ENCODE results near the gene PROB1.
"Not testable (repeated sequence)": the region's sequence is repeated elsewhere in the genome, so short reads cannot be mapped to it uniquely, and the experiment has no call there.

The PROB1 gene

GRCh38 chr5:139378101-139378825 is 16.6 kb downstream of the PROB1 start:
- no peak for DNase-seq

- no peak for DNase-seq
These were observed 17.7 kb downstream of the PROB1 start for GRCh38 chr5:139377226-139377625.

GRCh38 chr5:139376364-139376763 is 18.5 kb downstream of the PROB1 start:
- DNase-seq, result no peak

- DNase-seq, result no peak
These were observed 20.0 kb downstream of the PROB1 start for GRCh38 chr5:139374909-139375308.

DNA sequence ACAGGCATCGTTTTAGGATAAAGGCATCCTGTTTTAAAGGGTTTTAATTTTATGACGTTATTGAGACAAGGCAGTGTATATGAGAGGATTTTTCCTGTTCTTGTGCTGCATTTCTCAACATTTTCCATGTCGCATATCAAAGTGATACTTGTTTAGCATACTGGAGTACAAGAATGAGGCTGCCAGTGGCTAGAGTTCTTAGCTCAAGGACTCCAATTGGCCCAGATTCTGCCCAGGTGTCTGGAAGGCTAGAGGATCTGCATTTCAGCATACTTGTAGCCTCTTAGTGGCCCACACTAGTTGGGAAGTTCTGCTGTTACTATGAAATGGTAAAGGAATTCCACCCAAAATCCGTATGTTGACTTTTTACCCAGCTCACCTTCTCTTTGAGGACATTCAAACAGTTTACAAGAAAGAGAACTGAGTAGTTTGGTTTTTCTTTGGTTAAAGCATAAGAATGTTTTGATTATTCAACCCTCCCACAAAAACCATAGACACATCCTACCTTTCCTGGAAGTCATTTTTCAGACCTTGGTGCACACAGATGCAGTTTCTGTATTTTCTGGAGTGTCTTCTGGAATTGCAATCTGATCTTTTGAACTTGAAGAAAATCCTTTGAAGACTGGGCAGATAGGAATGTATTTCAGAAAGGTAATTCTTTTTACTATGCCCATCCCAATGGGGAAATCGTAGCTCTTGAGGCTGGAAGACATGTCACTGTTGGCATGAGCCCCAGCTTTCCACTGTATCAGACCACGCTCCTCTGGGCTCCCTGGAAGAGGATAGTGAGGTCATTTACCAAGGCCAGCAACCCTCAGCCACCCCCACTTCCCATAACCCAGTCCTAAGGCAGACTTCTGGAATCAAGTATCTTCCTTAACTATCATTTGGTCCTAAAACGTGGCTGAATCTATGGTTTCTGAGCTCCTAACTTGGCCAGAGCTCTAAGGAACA is 23.1 kb downstream of the PROB1 start:
- no peak for DNase-seq

- DNase-seq, result no peak
These were observed 25.7 kb downstream of the PROB1 start for GRCh38 chr5:139369181-139369580.

DNA sequence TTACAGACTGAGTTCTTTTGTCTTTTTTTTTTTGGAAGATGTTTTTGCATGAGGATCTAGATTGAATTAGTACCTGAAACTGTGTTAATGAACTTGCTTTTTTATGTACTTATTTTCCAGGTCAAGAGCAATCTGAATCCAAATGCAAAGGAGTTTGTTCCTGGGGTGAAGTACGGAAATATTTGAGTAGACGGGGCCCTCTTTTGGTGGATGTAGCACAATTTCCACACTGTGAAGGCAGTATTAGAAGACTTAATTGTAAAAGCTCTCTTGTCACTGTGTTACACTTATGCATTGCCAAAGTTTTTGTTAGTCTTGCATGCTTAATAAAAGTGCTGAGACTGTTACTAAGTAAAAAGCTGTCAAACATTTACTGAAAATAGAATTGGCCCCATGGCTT is 26.3 kb downstream of the PROB1 start:
- DNase-seq, result no peak

DNA sequence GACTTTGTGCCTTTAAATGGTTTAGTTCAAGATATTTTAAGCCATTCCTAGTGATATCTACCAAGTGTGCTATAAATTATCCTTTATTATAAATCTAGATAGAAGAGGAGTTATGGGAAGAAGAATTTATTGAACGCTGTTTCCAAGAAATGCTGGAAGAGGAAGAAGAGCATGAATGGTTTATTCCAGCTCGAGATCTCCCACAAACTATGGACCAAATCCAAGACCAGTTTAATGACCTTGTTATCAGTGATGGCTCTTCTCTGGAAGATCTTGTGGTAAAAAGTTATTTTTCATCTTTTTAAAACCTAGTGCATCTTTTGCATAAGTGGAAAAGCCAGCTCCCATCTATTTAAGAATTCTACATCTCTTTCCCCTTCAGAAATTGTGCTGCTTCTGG is 30.4 kb downstream of the PROB1 start:
- DNase-seq, result no peak

DNA sequence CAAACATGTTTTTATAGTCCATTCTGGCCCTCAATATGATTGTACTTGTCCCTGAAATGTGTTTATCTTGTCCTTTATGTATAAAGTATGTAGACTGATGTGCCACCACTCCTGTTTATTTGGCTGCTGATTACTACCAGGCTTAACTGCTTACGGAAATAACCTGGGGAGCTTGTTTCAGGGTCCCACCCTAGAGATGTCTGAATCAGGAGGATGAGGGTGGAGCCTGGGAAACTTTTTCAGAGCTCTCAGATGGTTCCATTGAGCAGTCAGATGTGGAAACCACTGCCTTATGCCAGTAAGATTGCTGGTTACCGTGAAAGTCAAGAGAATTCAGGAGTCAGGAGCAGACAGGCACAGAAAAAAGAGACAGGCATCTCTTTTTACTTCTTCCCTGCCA is 31.0 kb downstream of the PROB1 start:
- no peak for DNase-seq

- no peak for DNase-seq
These were observed 33.0 kb downstream of the PROB1 start for GRCh38 chr5:139361835-139362429.

DNA sequence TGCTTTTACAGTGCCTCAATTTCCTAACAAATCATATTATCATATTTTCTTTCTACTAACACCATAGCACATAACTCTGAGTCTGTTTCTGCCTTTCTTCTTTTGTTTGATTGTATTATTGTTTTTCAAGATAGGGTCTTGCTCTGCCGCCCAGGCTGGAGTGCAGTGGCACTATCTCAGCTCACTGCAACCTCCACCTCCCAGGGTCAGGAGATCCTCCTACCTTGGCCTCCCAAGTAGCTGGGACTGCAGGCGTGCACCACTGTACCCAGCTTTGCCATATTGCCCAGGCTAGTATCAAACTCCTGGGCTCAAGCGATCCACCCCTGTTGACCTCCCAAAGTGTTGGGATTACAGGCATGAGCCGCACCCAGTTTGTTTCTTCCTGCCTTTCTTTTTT is 34.5 kb downstream of the PROB1 start:
- no peak for DNase-seq

- DNase-seq, result no peak
These were observed 36.8 kb downstream of the PROB1 start for GRCh38 chr5:139358064-139358463.

DNA sequence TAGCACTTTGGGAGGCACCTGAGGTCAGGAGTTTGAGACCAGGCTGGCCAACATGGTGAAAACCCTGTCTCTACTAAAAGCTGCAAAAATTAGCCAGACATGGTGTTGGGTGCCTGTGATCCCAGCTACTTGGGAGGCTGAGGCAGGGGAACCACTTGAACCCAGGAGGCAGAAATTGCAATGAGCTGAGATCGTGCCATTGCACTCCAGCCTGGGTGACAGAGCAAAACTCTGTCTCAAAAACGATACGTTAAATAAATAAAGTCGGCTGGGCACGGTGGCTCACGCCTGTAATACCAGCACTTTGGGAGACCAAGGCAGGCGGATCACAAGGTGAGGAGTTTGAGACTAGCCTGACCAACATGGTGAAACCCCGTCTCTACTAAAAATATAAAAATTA is 39.0 kb downstream of the PROB1 start:
- not testable (repeated sequence) for DNase-seq

GRCh38 chr5:139354186-139354585 is 40.7 kb downstream of the PROB1 start:
- no peak for DNase-seq

- not testable (repeated sequence) for DNase-seq
These were observed 47.0 kb downstream of the PROB1 start for GRCh38 chr5:139347863-139348262.

- DNase-seq, result not testable (repeated sequence)
These were observed 49.5 kb downstream of the PROB1 start for GRCh38 chr5:139345442-139345841.

DNA sequence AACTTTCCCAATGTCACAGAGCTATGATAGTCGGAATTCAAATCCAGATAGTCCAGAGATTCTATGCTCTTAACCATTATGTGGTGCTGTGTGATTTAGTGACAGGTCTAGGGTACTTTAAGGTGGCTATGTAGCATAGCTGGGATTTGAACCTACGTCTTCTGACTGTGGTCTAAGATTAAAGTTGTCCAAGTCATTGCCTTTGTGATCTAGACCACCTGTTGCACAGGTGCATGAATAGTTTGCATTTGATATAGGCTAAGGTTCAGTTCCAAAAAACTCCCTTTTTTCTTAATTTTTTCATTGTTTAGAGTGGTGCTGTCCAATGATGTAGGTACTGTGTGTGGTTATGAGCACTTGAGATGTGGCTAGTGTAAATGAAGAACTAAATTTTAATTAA is 50.7 kb downstream of the PROB1 start:
- no peak for DNase-seq

- no peak for DNase-seq
These were observed 51.4 kb downstream of the PROB1 start for GRCh38 chr5:139343476-139343875.

DNA sequence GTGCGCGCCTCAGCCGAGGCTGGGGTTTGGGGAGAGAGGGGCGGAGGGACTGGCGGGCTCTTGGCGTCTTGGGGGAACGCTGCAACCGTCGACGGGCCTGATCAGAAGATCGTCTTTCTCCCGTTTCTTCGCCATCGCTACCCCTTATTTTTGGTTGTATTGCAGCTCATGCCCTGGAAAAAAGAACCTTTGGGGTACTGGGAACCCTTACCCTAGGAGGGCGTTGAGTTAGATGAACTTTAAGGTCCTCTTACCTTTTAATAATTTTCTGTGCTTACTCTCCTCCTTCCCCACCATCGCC is 52.5 kb downstream of the PROB1 start:
- DNase-seq, result no peak

DNA sequence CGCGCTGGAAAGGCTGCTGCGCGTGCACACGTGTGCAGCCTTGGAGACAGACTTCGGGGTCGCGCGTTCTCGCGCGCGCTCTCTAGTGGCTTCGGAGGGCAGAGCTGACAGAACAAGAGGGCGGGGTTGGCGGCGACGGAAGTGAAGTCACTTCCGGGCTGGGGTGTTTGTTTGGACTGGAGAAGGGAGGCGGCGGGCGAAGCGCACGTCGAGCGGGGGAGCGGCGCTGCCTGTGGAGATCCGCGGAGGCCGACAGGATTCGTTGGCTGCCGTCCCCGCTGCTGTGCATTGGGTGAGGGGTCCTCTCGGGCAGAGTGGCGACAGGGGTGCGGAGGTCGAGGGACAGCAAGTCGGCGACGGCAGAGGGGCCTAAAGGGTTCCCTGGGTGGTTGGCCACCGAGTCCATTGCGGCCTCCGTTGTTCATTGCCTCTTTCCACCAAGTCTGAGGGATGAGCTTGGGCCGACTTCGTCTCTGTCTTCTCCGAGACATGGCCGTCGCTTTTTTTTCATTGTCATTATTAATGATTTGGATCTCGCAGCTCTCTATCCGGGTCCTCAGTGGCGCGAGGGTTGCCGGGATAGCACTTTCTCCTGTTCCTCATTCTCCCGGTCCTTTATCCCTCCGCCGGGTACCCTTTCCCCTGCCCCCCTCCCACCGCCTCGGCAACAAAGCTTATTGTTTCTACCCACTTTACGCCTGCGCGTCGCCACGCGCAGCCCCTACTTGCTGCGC is 53.0 kb downstream of the PROB1 start, which contains the start of gene PAIP2:
Gene PAIP2 (plus strand): TSS at position 166 of the 734 bp plus-strand sequence. CDS start 21,931 bp downstream, outside the sequence.
- DNase-seq, result peak; percentile 99

DNA sequence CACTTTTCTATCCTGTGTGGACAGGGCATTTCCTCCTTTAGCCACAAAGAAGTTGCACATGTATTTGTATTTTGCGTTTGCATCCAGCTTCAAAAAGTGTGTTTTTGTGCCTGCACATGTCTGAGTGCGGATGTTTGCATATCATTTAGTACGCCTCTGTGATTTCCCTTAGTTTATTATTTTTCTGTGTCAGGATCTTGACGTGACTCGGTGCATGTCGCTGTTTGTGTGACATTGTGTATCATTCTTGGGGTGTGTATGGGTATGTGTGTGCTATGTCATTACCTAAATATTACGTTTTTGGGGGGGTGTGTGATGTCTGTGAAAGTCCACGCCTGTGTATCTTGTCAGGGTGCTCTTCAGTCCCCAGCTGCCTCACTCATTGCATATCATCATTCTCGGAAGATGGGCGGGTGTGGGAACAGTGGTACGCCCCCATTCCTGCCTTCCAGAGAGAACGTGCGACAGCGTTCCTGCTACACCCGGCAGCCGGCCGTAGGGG is 53.7 kb downstream of the PROB1 start:
- DNase-seq, result no peak
